ENCODE measurements around the gene CUX1.

Gene CUX1

GRCh38 chr7:102055181-102055976 lies 238.0 kb downstream of the CUX1 start:
- no peaks in the 10 kb centered on the region for H3K4me1 ChIP-seq (ENCODE audit: control insufficient read depth, insufficient read depth, low read length)
- H3K36me3 ChIP-seq (ENCODE audit: control insufficient read depth, insufficient read depth, low read length): no peaks in the 10 kb centered on the region
- no peaks in the 10 kb centered on the region for H3K27me3 ChIP-seq (ENCODE audit: control insufficient read depth, insufficient read depth, low read length)
- H3K27ac ChIP-seq (ENCODE audit: low read depth, low read length): no peak overlapping the region
- H3K9ac ChIP-seq (ENCODE audit: low read length): no peak overlapping the region
- no peak overlapping the region for H3K4me3 ChIP-seq (ENCODE audit: low read length)

GRCh38 chr7:102059524-102059923 lies 242.1 kb downstream of the CUX1 start:
- Histone ChIP-seq H3K4me3 (ENCODE audit: low read length) (no peak overlapping the region), H3K27ac (ENCODE audit: low read depth, low read length) (no peak overlapping the region), H3K36me3 (ENCODE audit: control insufficient read depth, insufficient read depth, low read length) (no peaks in the 10 kb centered on the region), H3K27me3 (ENCODE audit: control insufficient read depth, insufficient read depth, low read length) (no peaks in the 10 kb centered on the region), H3K9ac (ENCODE audit: low read length) (no peak overlapping the region), H3K4me1 (ENCODE audit: control insufficient read depth, insufficient read depth, low read length) (no peaks in the 10 kb centered on the region)

- H3K27me3 ChIP-seq (ENCODE audit: control insufficient read depth, insufficient read depth, low read length): no peaks in the 10 kb centered on the region
- H3K36me3 ChIP-seq (ENCODE audit: control insufficient read depth, insufficient read depth, low read length): no peaks in the 10 kb centered on the region
- no peaks in the 10 kb centered on the region for H3K4me1 ChIP-seq (ENCODE audit: control insufficient read depth, insufficient read depth, low read length)
- no peak overlapping the region for H3K9ac ChIP-seq (ENCODE audit: low read length)
- no peak overlapping the region for H3K4me3 ChIP-seq (ENCODE audit: low read length)
- no peak overlapping the region for H3K27ac ChIP-seq (ENCODE audit: low read depth, low read length)
Measured at GRCh38 chr7:102061354-102061945, 244.0 kb downstream of the CUX1 start.

- H3K27me3 ChIP-seq (ENCODE audit: control insufficient read depth, insufficient read depth, low read length): no peaks in the 10 kb centered on the region
- H3K36me3 ChIP-seq (ENCODE audit: control insufficient read depth, insufficient read depth, low read length): no peaks in the 10 kb centered on the region
- no peak overlapping the region for H3K4me3 ChIP-seq (ENCODE audit: low read length)
- H3K9ac ChIP-seq (ENCODE audit: low read length): no peak overlapping the region
- no peaks in the 10 kb centered on the region for H3K4me1 ChIP-seq (ENCODE audit: control insufficient read depth, insufficient read depth, low read length)
- no peak overlapping the region for H3K27ac ChIP-seq (ENCODE audit: low read depth, low read length)
Measured at GRCh38 chr7:102061981-102062390, 244.6 kb downstream of the CUX1 start.

GRCh38 chr7:102063690-102064180 lies 246.3 kb downstream of the CUX1 start:
- Histone ChIP-seq H3K4me1 (ENCODE audit: control insufficient read depth, insufficient read depth, low read length) (no peaks in the 10 kb centered on the region), H3K27me3 (ENCODE audit: control insufficient read depth, insufficient read depth, low read length) (no peaks in the 10 kb centered on the region), H3K27ac (ENCODE audit: low read depth, low read length) (no peak overlapping the region), H3K4me3 (ENCODE audit: low read length) (no peak overlapping the region), H3K36me3 (ENCODE audit: control insufficient read depth, insufficient read depth, low read length) (no peaks in the 10 kb centered on the region), H3K9ac (ENCODE audit: low read length) (no peak overlapping the region)

- H3K27me3 ChIP-seq (ENCODE audit: control insufficient read depth, insufficient read depth, low read length): no peaks in the 10 kb centered on the region
- H3K4me3 ChIP-seq (ENCODE audit: low read length): no peak overlapping the region
- no peak overlapping the region for H3K9ac ChIP-seq (ENCODE audit: low read length)
- H3K4me1 ChIP-seq (ENCODE audit: control insufficient read depth, insufficient read depth, low read length): no peaks in the 10 kb centered on the region
- no peak overlapping the region for H3K27ac ChIP-seq (ENCODE audit: low read depth, low read length)
- no peaks in the 10 kb centered on the region for H3K36me3 ChIP-seq (ENCODE audit: control insufficient read depth, insufficient read depth, low read length)
Measured at GRCh38 chr7:102064361-102065025, 247.1 kb downstream of the CUX1 start.

GRCh38 chr7:102065226-102065625 lies 247.8 kb downstream of the CUX1 start:
- H3K27ac ChIP-seq (ENCODE audit: low read depth, low read length): no peak overlapping the region
- H3K9ac ChIP-seq (ENCODE audit: low read length): no peak overlapping the region
- H3K36me3 ChIP-seq (ENCODE audit: control insufficient read depth, insufficient read depth, low read length): no peaks in the 10 kb centered on the region
- H3K4me3 ChIP-seq (ENCODE audit: low read length): no peak overlapping the region
- no peaks in the 10 kb centered on the region for H3K4me1 ChIP-seq (ENCODE audit: control insufficient read depth, insufficient read depth, low read length)
- no peaks in the 10 kb centered on the region for H3K27me3 ChIP-seq (ENCODE audit: control insufficient read depth, insufficient read depth, low read length)

GRCh38 chr7:102066476-102066875 lies 249.1 kb downstream of the CUX1 start:
- no peak overlapping the region for H3K27ac ChIP-seq (ENCODE audit: low read depth, low read length)
- peaks cover 3% of the 10 kb centered on the region for H3K36me3 ChIP-seq (ENCODE audit: control insufficient read depth, insufficient read depth, low read length)
- H3K27me3 ChIP-seq (ENCODE audit: control insufficient read depth, insufficient read depth, low read length): no peaks in the 10 kb centered on the region
- H3K9ac ChIP-seq (ENCODE audit: low read length): no peak overlapping the region
- no peaks in the 10 kb centered on the region for H3K4me1 ChIP-seq (ENCODE audit: control insufficient read depth, insufficient read depth, low read length)
- no peak overlapping the region for H3K4me3 ChIP-seq (ENCODE audit: low read length)

- Histone ChIP-seq H3K4me3 (ENCODE audit: low read length) (no peak overlapping the region), H3K27ac (ENCODE audit: low read depth, low read length) (no peak overlapping the region), H3K27me3 (ENCODE audit: control insufficient read depth, insufficient read depth, low read length) (no peaks in the 10 kb centered on the region), H3K36me3 (ENCODE audit: control insufficient read depth, insufficient read depth, low read length) (peaks cover 4% of the 10 kb centered on the region), H3K9ac (ENCODE audit: low read length) (no peak overlapping the region), H3K4me1 (ENCODE audit: control insufficient read depth, insufficient read depth, low read length) (no peaks in the 10 kb centered on the region)
Measured at GRCh38 chr7:102068846-102069245, 251.4 kb downstream of the CUX1 start.

GRCh38 chr7:102069931-102070629 lies 252.7 kb downstream of the CUX1 start:
- Histone ChIP-seq H3K36me3 (ENCODE audit: control insufficient read depth, insufficient read depth, low read length) (peaks cover 4% of the 10 kb centered on the region), H3K27ac (ENCODE audit: low read depth, low read length) (no peak overlapping the region)

GRCh38 chr7:102072003-102072402 lies 254.6 kb downstream of the CUX1 start:
- no peaks in the 10 kb centered on the region for H3K4me1 ChIP-seq (ENCODE audit: control insufficient read depth, insufficient read depth, low read length)
- H3K27ac ChIP-seq (ENCODE audit: low read depth, low read length): no peak overlapping the region
- peaks cover 4% of the 10 kb centered on the region for H3K36me3 ChIP-seq (ENCODE audit: control insufficient read depth, insufficient read depth, low read length)
- no peak overlapping the region for H3K9ac ChIP-seq (ENCODE audit: low read length)
- H3K27me3 ChIP-seq (ENCODE audit: control insufficient read depth, insufficient read depth, low read length): no peaks in the 10 kb centered on the region
- H3K4me3 ChIP-seq (ENCODE audit: low read length): no peak overlapping the region

More at GRCh38 chr7:102069931-102070629, 252.7 kb downstream of the CUX1 start:
- Histone ChIP-seq H3K27me3 (ENCODE audit: control insufficient read depth, insufficient read depth, low read length) (no peaks in the 10 kb centered on the region), H3K4me1 (ENCODE audit: control insufficient read depth, insufficient read depth, low read length) (no peaks in the 10 kb centered on the region), H3K9ac (ENCODE audit: low read length) (no peak overlapping the region), H3K4me3 (ENCODE audit: low read length) (no peak overlapping the region)

GRCh38 chr7:102072636-102073209 lies 255.3 kb downstream of the CUX1 start:
- H3K27ac ChIP-seq (ENCODE audit: low read depth, low read length): no peak overlapping the region
- H3K36me3 ChIP-seq (ENCODE audit: control insufficient read depth, insufficient read depth, low read length): peaks cover 4% of the 10 kb centered on the region
- no peaks in the 10 kb centered on the region for H3K4me1 ChIP-seq (ENCODE audit: control insufficient read depth, insufficient read depth, low read length)
- no peaks in the 10 kb centered on the region for H3K27me3 ChIP-seq (ENCODE audit: control insufficient read depth, insufficient read depth, low read length)
- H3K4me3 ChIP-seq (ENCODE audit: low read length): no peak overlapping the region
- no peak overlapping the region for H3K9ac ChIP-seq (ENCODE audit: low read length)

Measured in rectal smooth muscle tissue (tissue), 1 donor.